T-helper 1 cell treated with Interleukin-12 subunit alpha and Interleukin-12 subunit beta and Interleukin-4 antibody, amounts not matched to agents 30 ng/mL and 1 ng/mL, for 36 hours (primary cell): ENCODE measurements around the gene RPS29. TPM values are rescaled to one million over a fixed set of nuclear protein-coding genes. Genes with fewer than 3 reads are reported as not detected.
"Not testable (repeated sequence)": the region's sequence is repeated elsewhere in the genome, so short reads cannot be mapped to it uniquely, and the experiment has no call there.

Experiments
- intact Hi-C: fragments of 100-400 bp; cut with micrococcal nuclease; formaldehyde crosslinking; loops from one replicate; pipeline ENCODE4 v1.15.1; 2024
- total RNA-seq: library from RNA; stranded (reverse); gene quantifications from 2 replicates; pipeline ENCODE4 v1.2.3, GENCODE V29; 2022

The RPS29 gene
- total RNA-seq = 1,725 and 1,787 TPM in 2 replicates

GRCh38 chr14:49585803-49586672, at the start of gene RPS29:
Gene RPS29, minus strand, starts transcription at chr14:49586380. Its CDS starts 34 bp downstream, at chr14:49586346.
- intact Hi-C loops = loop anchor here (1.0 to 5.0 kb wide), 15 partner anchors 12 to 1656 kb away; partner anchors contain the start of genes DMAC2L, KLHDC2, L2HGDH and LRR1

GRCh38 chr14:49634547-49635334, 48.6 kb upstream of the RPS29 start, which contains the start of gene DNAAF2:
Gene DNAAF2, minus strand, starts transcription at chr14:49635244. Its CDS starts 95 bp downstream, at chr14:49635149.
- intact Hi-C loops = loop anchor here (1.0 kb wide), 12 partner anchors 10 to 888 kb away; partner anchors contain the start of genes LRR1, MGAT2, POLE2 and RPL36AL

GRCh38 chr14:49633640-49634546, 47.7 kb upstream of the RPS29 start:
- intact Hi-C loops = loop anchor here (1.0 kb wide), 11 partner anchors 10 to 888 kb away; partner anchors contain the start of genes LRR1, MGAT2, POLE2 and RPL36AL

- intact Hi-C loops = loop anchor here (1.0 to 5.0 kb wide), 3 partner anchors 10 to 738 kb away; no protein-coding TSS in a partner anchor
Observed at GRCh38 chr14:49623941-49624839, 38.0 kb upstream of the RPS29 start.

GRCh38 chr14:49623387-49623786, 37.2 kb upstream of the RPS29 start:
- intact Hi-C loops = loop anchor here (5.0 kb wide), 2 partner anchors 349 to 739 kb away; no protein-coding TSS in a partner anchor

- intact Hi-C loops = loop anchor here (5.0 kb wide), 2 partner anchors 350 to 740 kb away; no protein-coding TSS in a partner anchor
Observed at GRCh38 chr14:49622022-49622607, 35.9 kb upstream of the RPS29 start.

GRCh38 chr14:49621114-49621881, 35.1 kb upstream of the RPS29 start:
- intact Hi-C loops = loop anchor here (2.0 to 5.0 kb wide), 4 partner anchors 351 to 741 kb away; partner anchors contain the start of gene SOS2

- intact Hi-C loops = loop anchor here (1.0 to 5.0 kb wide), 14 partner anchors 14 to 1106 kb away; partner anchors contain the start of genes DMAC2L, L2HGDH, LRR1 and NEMF
Observed at GRCh38 chr14:49620182-49621113, 34.3 kb upstream of the RPS29 start, which contains the start of the genes MGAT2 and RPL36AL. Gene MGAT2, plus strand, starts transcription at chr14:49620799. Its CDS starts 470 bp downstream, at chr14:49621269. Gene RPL36AL, minus strand, starts transcription at chr14:49620626. Its CDS starts 1,522 bp downstream, at chr14:49619104.

- intact Hi-C loops = loop anchor here (1.0 to 5.0 kb wide), 14 partner anchors 15 to 1107 kb away; partner anchors contain the start of genes DMAC2L, L2HGDH, LRR1 and NEMF
Observed at GRCh38 chr14:49619730-49620129, 33.5 kb upstream of the RPS29 start.

- intact Hi-C loops = not testable (repeated sequence)
Observed at GRCh38 chr14:49619273-49619672, 33.1 kb upstream of the RPS29 start.

- intact Hi-C loops = no loop called here
Observed at GRCh38 chr14:49617852-49618519, 31.8 kb upstream of the RPS29 start.

- intact Hi-C loops = no loop called here
Observed at GRCh38 chr14:49615776-49616175, 29.6 kb upstream of the RPS29 start.

- intact Hi-C loops = no loop called here
Observed at GRCh38 chr14:49614196-49614595, 28.0 kb upstream of the RPS29 start.

GRCh38 chr14:49612671-49613070, 26.5 kb upstream of the RPS29 start:
- intact Hi-C loops = no loop called here

GRCh38 chr14:49612251-49612650, 26.1 kb upstream of the RPS29 start:
- intact Hi-C loops = no loop called here

- intact Hi-C loops = no loop called here
Observed at GRCh38 chr14:49607583-49607982, 21.4 kb upstream of the RPS29 start.
